GM18858 (cell line): Measurements from ENCODE around the gene CNOT6L.

Experiments used
- ATAC-seq: cut with Tn5 transposase; IDR thresholded peaks from one replicate; pipeline ENCODE4 v1.9.1; 2021; ENCODE audit not compliant: unreplicated experiment

The CNOT6L gene

DNA sequence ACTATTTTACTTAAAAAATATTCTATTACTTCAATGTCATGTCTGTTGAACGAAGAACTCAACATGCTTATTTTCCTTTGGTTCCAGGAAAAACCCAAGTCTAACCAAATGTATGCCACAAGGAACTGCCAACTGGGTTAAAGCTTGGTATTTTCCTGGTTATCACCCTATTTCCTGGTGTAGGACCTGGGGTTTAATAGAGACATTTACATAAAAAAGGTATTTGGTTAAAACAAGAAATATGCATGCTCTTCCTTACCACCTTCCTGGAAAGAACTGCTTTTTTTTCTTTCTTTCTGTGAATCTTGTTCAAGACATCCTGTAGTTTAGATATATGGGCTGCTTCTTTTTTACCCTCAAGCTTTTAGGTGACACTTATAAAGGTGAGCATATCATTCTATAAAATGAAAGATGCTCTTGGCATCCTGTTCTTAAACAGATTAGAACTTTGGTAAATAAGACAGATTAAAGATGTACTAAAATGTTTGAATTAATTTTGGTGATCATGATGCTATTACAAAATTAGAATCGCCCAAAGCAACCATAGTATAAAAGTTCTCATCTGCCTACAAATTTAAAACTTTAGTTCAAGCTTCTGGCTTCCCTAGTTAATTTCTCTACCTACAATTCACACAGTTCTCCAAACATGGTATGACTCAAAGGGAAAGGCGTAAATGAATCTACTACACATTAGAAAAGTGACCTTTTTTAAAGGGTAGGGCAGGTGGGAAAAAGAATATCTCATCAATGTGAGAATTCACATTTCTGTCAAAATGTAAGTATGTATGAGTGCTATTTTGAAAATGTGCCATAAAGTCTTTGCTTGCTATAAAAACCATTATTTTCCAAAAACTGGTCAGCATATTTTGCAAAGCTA, 103.5 kb downstream of the CNOT6L start:
- no peak for ATAC-seq

DNA sequence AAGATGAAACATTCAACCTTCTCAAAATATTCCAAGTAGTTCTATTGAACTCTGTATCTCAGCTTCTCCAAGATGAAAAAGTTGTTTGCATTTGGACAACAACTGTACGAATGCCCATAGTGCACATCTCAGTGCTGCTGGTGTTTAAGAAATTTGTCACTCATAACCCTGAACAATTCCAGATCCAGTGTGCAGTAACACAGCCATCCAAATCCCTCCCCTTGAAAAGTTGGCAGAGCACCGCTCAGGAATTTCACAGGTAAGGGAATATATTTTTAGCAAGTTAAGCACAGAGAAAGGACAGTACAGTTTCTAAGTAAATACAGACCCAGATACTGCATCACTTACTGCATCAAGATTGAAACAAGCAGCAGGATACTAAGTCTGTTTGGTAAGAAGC, 104.7 kb downstream of the CNOT6L start:
- ATAC-seq = no peak

DNA sequence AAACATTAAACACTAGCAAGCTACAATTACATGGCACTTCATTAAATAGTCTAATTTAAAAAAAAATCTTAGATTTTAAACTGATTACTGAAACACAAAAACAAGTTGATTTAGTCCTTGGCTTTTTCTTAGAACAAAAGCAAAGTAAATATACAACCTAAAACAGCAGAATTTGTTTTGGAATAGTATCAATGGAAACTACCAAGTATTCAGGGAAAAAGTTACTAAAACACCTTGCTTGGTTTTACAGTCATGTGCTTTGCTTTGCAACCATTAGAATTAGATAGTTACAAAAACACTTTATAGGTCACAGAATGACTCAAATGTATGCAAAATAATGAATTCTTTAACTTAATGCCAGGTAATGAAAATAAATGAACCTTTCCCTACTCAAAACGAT, 105.3 kb downstream of the CNOT6L start:
- ATAC-seq = no peak

DNA sequence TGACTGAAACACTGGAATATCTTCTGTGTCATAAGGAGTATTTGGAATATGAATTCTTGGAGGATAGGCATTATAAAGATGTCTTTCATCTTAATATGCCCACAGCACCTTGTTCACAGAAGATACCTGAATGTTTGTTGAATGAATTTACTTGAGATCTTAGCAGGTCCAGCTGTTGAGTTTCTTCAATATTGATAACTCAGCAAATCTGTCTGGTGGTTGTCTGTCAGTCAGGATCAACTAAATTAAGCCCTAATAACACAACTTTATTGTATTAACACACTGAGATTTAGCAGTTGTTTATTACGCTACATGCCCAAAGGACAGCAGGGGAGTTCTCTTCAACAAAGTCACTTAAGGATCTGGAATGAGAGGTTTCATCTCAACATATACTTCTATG, 106.5 kb downstream of the CNOT6L start:
- ATAC-seq = no peak

DNA sequence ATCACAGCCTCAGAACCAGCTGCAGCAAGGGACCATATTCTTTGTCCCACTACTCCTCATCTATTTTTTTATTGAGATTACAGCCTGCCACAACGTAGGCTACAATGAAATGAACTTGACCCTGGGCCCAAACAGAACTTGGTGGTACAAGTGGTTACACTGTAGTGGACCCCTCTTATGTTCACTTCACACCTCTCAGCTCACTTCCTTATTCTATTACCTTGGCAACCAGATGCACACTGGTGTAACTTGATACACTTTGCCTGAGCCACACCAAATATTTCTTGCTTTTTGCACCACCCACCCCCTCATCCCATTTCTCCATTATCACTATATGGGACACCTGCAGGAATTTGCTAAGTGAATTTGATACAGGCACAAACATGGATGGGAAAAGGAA, 107.7 kb downstream of the CNOT6L start:
- ATAC-seq = no peak

DNA sequence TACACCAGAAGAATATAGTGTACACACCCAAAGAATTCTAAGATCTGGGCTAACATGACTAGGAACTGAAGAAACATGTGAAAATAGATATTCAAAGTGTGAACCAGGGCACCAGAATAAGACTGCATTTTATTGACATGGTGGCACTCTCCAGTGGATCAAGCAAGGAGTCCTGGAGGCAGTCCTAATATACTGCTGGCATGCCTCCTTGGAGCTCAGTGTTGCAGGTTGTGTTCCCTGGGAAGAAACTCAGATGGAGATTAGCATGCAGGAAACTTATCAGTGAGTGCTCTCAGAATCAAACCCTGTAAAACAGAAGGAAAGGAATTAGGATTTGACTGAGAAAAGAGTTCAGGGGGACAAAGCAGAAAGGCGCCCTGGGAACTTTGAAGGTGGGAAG, 108.5 kb downstream of the CNOT6L start:
- no peak for ATAC-seq

DNA sequence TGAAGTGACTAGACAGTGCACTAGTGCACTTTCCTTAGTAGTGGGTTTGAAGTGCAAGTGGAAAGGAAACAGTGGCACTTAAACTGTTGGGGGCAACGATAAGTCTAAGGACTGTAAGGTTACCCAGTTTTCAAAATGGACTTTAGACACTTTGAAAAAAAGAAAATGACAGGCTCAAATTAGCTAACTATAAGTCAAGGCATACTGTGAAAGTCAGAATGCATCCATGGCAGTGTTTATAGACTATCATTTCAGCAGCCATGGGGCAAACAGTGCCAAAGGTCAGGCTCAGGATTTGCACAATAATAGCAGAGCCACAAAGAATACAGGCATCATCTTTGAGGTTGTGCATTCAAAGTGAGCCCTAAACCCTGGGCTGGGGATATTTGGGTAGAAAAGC, 109.1 kb downstream of the CNOT6L start:
- ATAC-seq = no peak

DNA sequence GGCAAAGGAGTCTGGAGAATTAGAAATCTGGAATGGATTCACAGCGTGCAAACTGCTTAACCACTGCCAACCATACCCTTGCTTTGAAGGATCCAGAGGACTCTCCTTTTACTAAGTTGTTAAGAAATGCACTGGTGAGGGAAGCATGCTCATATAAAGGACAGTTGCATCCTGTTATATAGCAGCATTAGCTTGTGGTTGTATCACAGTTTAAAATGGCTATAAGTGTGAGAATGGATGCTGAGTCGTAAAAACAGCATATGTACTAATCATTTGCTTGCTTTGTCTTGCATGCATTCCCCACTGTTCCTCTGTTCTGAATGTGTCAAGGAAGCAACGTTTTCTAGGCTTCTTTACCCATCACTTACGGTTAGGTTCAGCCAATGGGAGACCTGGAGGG, 112.5 kb downstream of the CNOT6L start:
- ATAC-seq = no peak

DNA sequence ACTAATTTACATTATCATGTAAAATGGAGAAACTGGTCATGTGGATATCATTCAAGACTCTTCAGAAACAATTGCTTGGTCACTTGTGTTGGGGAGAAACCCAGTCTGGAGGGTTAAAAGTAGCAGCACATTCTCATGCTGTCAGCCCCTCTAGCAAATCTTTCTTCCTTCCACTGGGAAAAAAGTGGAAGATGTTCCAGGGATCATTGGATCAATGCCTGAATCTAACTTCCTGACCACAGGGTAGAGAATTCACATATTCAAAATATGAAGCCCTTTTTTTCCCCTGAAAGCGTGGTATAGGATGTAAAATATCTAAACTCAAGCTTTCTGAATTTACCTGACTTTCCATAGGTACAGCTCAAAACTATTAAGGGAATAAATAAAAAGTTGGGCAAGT, 115.5 kb downstream of the CNOT6L start:
- ATAC-seq = no peak

DNA sequence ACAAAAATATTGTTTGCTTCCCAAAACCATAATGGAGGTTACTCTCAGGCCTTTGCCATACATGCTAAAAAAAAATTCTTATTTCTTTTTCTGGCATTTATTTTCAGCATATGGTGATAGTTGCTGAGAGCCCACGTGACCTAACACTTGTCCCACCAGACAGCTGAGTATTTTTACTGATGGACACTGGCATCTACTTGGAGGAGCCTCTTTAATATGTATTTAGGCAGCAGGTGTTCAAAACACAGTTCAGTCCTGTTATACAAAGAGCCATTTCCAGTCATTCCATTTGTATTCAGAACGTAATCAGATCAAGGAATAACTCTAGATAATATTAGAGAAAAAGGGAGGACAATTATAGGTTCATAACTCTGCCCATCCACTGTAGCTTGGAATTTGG, 118.0 kb downstream of the CNOT6L start:
- no peak for ATAC-seq

DNA sequence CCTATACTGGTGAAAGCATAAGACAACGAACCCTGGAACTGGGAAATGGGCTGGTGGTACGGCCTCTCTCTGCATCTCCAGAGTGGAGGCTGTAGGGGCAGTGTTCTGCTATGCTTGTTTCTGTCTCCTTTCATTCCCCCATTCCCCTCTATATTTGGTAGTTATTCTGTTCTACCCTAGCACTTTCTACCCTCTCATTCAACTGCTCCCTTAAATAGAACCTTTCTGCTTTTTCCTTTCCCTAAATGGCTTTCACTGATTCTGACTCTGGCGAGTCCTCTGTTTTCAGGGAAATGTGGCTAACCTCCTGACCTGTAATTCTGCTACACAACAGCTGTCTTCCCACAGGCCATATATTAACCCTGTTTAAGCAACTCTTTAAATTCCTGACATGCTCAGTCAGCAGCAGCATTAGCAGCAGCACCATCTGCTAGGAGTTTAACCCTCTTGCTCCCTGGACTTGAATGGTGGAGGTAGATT, 119.4 kb downstream of the CNOT6L start:
- ATAC-seq = no peak

DNA sequence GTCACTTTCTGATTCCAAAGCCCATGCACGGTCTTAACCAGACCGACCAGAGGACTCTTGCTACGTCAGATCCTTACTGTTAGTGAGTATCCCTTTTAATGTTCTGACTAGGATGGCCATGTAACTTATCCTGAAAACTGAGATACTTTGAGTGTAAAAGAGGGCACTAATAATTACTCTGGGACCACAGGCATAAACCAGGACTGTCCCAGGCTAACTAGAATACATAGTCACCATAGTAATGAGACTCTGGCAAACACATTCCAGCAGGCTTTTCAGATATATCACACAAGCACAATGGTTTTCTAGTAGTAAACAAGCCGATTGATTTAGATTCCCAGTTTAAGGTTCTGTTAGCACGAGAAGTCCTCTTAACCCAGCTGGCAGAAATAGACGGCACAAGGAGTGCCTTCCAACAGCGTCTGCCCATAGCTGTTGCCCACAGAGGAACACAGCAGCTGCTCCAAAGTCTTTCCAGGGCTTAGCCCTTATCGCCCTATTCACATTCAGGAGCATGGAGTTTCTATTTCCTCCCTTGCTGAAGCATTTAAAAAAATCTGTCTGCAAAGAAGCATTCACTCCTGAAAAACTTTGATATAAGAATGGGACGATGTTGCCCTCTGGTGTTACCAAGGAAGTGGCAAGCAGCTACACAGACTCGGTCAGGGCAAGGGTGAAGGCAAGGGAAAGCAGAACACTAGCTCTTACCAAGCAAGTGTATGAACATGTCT, 121.1 kb downstream of the CNOT6L start:
- no peak for ATAC-seq

DNA sequence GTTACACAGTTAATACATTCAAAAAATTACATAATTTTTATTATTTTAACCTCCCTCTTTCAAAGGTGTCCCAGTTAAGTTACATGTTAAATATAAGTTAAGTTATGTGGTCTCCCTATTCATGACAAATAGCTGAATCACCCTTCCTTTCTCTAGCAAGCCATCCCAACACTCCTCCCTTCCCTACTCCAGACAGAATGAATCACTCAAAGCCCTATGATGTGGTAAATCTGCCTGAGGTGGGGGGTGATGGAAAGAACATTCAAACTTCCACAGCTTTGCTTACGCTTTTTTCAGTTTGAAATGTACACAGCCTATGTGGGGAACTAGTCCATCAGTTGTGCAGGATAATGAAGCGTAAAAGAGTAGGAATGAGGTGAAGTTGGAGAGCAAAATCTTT, 123.4 kb downstream of the CNOT6L start:
- ATAC-seq = no peak

DNA sequence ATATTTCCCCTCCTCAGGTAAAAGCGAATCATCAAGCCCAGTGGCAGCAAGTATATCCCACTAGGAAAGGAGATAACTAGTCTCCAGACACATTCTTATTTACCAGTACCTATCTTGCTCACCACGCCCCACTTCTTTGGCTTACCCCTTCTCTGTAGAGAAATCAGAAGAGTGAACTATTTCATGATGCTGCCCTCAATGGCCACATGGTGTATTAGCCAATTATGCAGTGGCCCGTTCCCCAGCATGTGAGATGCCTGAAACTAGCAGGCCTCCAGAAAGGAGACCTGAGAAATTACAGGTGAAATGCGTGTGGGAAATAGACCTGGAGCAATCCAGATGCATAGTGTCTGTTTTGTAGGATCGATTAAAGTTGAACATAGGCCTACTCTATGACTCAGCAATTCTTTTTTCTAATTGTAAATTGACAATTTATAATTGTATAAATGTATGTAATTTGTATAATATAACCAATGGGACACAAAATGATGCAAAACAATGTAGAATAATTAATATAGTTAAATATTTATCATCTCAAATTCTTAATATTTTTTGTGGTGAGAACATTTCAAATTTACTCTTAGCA, 126.2 kb downstream of the CNOT6L start:
- no peak for ATAC-seq

DNA sequence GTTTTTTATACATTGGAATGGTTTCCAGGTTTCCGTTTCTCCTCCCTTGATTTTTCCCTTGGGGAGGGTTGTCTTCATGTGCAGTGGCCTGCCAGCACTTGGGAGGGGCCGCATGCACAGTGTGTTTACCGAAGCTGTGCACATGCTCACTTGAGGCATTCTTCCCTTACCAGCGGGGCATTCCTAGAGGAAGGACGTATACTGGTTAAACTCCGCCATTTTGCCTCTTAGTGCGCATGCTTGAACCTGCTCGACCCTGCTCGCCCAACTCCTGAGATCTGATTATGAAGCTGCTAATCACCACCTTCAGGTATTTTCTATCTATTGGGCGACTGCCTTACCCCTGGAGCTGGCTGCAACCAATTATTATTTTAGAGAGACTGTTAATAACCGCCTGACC, 137.4 kb downstream of the CNOT6L start:
- ATAC-seq = no peak

DNA sequence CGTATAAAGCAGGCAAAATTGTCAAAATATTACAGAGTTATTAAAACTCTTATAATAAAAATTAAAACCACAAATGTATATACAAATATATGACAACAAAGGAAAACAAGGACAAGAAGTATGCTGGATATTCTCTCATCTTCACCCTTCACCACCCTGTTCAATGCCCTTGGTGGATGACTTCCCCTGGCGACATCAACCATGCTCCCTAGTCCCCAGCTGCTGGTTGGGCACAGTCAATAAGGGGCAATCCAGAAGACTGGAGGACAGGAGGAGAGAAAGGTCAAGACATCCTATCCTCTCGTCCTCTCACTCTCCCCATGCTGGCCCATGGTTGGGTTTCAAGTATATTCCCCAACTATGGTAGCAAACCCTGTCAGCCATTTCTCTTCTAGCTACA, 142.3 kb downstream of the CNOT6L start:
- ATAC-seq = no peak

DNA sequence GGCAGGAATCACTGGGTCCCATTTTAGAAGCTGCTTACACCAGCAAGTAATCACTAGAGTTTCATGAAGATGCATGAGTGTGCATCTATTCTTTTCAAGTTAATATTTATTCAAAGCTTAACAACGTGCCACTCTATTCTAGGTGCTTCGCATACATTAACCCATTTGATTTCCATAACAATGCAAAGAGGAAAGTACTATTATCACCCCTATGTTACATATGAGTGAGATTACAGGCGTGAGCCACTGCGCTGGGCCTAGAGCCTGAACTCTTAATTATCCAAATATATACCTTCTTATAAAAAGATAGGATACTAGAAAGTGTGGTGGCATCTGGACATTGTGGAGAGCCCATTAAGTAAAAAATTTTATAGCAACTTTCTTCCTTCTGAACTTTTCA, 148.1 kb downstream of the CNOT6L start:
- no peak for ATAC-seq

DNA sequence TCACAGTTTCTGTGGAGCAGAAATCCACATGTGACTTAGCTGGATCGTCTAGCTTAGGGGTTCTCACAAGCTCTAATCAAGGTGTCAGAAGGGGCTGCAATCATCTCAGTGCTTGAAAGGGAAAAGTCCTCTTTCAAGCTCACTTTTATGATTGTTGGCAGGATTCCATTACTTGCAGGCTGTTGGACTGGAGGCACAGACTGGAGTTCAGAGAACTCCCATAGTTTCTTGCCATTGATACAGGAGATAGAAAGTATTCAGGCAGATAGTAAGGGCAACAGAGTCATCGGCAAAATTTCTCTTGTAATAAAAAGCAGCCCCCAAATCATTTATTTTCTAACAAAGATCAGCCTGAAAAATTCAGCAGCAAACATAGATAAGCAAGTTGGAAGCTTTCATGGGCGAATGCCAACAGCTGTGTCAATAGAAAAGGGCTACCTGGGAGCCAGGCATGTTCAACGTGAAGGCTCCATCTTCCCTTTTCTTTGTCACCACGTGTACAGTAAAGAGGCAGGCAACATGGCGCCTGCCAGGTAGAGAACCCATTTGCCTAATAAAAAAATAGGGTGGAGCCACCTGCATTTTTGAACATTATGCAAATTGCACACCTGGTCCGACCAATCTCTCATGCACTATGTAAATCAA, 149.1 kb downstream of the CNOT6L start:
- ATAC-seq = no peak

DNA sequence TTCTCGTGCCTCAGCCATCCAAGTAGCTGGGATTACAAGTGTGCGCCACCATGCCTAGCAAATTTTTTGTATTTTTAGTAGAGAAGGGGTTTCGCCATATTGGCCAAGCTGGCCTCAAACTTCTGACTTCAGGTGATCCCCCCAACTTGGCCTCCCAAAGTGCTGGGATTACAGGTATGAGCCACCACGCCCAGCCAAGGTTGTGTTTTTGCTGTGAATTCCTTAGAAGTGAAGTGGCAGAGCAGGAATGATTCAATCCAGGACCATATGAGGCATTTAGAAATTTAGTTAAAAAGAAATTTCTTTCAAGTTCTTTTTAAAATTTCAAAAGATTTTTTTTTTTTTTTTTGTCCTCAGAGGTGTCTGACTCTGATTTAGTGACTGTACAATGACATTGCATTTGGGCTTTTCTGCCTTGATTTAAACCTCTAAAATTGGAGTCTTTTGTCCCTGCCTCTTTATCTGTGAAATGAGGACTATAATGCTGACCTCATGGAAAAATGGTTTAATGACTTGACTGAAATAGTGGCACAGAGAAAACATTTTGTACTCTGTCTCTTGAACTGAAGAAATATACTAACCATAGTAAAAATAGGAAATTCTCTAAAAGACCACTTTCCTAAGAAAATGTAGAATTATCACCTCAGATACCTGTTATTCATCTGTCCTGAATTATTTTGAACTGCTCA, 153.6 kb downstream of the CNOT6L start:
- no peak for ATAC-seq
